WTC11 (cell line): ENCODE measurements around the gene MRPS10.

Source experiments
- ARID4B ChIP-seq: sonication (generic); formaldehyde crosslinking; IDR thresholded peaks from 2 replicates; pipeline ENCODE4 v1.8.0; 2023; ENCODE audit warnings: missing genetic modification reagents, mild to moderate bottlenecking, borderline replicate concordance
- ATF2 ChIP-seq: sonication (generic); formaldehyde crosslinking; IDR thresholded peaks from 2 replicates; pipeline ENCODE4 v1.8.1; 2022; ENCODE audit warnings: low read depth, missing genetic modification reagents, borderline replicate concordance
- CTCF ChIP-seq: fragments of 200-600 bp; IDR thresholded peaks from 2 replicates; pipeline ENCODE4 v1.8.0; 2022; ENCODE audit warnings: antibody characterized with exemption
- ETV6 ChIP-seq: sonication (generic); formaldehyde crosslinking; IDR thresholded peaks from 2 replicates; pipeline ENCODE4 v1.8.1; 2022; ENCODE audit warnings: mild to moderate bottlenecking, missing genetic modification reagents
- JUN ChIP-seq: sonication (generic); formaldehyde crosslinking; IDR thresholded peaks from 2 replicates; pipeline ENCODE4 v1.8.0; 2023; ENCODE audit warnings: mild to moderate bottlenecking, missing genetic modification reagents

GRCh38 chr6:42257063-42257462, 39.4 kb upstream of the MRPS10 start:
- TF ChIP-seq CTCF (no peak), ARID4B (no peak), ETV6 (CRISPR knock-in tag) (no peak), ATF2 (CRISPR knock-in tag) (no peak), JUN (CRISPR knock-in tag) (no peak)
